ENCODE measurements around the gene PRR7. TPM values are rescaled to one million over a fixed set of nuclear protein-coding genes. Genes with fewer than 3 reads are reported as not detected.
A peak's percentile ranks its signal among the peaks of the same experiment; 100 is the strongest.

The PRR7 gene
- total and polyA plus RNA-seq, 2 of the 4 experiments (the other 2 are of a cell fraction): 1.1 to 10.1 TPM

GRCh38 chr5:177496727-177497291, 50.2 kb downstream of the PRR7 start (continued):
- TF ChIP-seq BHLHE40 (IDR thresholded peaks at IDR 0.05; ENCODE audit: low read depth, low read length) (peak; percentile 2; the same call in 1 of the 2 replicates), MXI1 (IDR thresholded peaks at IDR 0.05; ENCODE audit: borderline replicate concordance, low read depth, low read length) (no peak)

DNA sequence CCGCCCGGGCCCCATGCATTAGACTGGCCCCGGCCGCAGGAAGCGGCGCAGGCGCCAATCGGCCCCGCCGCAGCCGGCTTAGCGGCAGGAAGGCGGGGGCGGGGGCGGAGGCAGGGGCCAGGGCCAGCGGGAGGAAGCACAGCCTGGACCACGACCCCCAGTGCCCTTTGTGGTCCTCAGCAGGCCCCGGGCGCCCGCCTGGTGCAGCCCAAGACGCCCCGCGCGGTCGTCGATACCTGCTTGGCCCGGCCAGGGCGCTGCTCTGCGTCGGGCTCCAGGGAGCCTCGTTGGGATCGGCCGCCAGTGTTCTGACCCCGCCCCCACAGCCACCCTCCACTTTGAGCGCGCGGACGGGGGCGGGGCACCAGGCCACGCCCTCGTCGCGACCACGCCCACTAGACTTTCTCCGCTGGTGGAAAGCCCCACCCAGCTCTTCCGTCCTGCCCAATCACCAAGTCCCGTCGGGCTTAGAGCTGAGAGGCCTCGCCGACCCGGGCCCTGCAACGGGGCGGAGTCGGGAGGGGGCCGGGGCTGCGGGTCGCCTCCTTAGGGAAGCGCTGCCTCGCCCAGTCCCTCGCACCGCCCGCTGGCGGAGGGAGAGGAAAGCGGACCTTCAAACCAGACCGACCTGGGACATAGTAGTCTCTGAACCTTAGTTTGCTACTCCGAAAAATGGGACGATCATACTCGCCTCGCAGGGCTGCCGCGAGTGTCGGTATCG, 50.8 kb downstream of the PRR7 start, which contains the start of gene PDLIM7:
Gene PDLIM7 (minus strand): TSS at position 313 of the 721 bp plus-strand sequence. CDS start 1,092 bp downstream, outside the sequence.
- Histone ChIP-seq H2BK15ac (ENCODE audit: low read depth, low read length) (peak within 1 kb of the TSS; percentile 96; the same call in 1 of the 3 replicates), H2BK120ac (ENCODE audit: low read depth, low read length) (peak within 1 kb of the TSS; percentile 93), H2AFZ (replicated peaks; ENCODE audit: low read length, poor library complexity) (peak within 1 kb of the TSS; percentile 91), H3K79me1 (ENCODE audit: low read depth in 1 of 2, low read length in 2 of 2) (peaks cover 21 to 51% of the 10 kb centered on the region in 2 experiments), H3K4me2 (ENCODE audit: low read depth, low read length) (peak within 1 kb of the TSS; percentile 82), H2AK9ac (replicated peaks; ENCODE audit: low read depth, low read length, poor library complexity) (peak within 1 kb of the TSS; percentile 100), H3K27me3 (ENCODE audit: control insufficient read depth, insufficient read depth, low read length) (no peaks in the 10 kb centered on the region), H2BK20ac (ENCODE audit: low read depth, low read length) (peak within 1 kb of the TSS; percentile 41), H4K20me1 (ENCODE audit: insufficient read depth, low read length) (peaks cover 46% of the 10 kb centered on the region), H3K36me3 (ENCODE audit: control insufficient read depth, insufficient read depth, low read length) (peaks cover 30% of the 10 kb centered on the region), H3K23ac (ENCODE audit: low read depth, low read length) (peak within 1 kb of the TSS; percentile 98), H2BK5ac (ENCODE audit: low read depth, low read length, poor library complexity, severe bottlenecking) (peak within 1 kb of the TSS; percentile 100), H3K18ac (ENCODE audit: low read depth, low read length) (peak within 1 kb of the TSS; percentile 94), H2AK5ac (ENCODE audit: low read depth, low read length) (peak within 1 kb of the TSS; percentile 100), H3K9ac (ENCODE audit: low read depth, low read length) (peak within 1 kb of the TSS; percentile 100), H4K91ac (ENCODE audit: insufficient read depth, low read depth, low read length) (peak within 1 kb of the TSS; percentile 99), H3K56ac (ENCODE audit: extremely low read depth, insufficient read depth, low read length) (peak within 1 kb of the TSS; percentile 92), H4K8ac (ENCODE audit: low read depth in 2 of 2, low read length in 2 of 2) (peak within 1 kb of the TSS; percentile 96 to 97), H3K4me1 (ENCODE audit: control insufficient read depth, insufficient read depth, low read length) (peaks cover 40% of the 10 kb centered on the region), H3K9me3 (ENCODE audit: control insufficient read depth, insufficient read depth, low read length) (no peaks in the 10 kb centered on the region), H3K4ac (ENCODE audit: low read depth, low read length) (peak within 1 kb of the TSS; percentile 100), H3K9me1 (ENCODE audit: insufficient read depth, low read length) (peaks cover 9% of the 10 kb centered on the region), H3K27ac (ENCODE audit: insufficient read depth, low read length) (peak within 1 kb of the TSS; percentile 100), H4K5ac (ENCODE audit: low read depth, low read length) (peak within 1 kb of the TSS; percentile 95), H3K4me3 (ENCODE audit: insufficient read depth, low read depth, low read length) (peak within 1 kb of the TSS; percentile 91), H3K14ac (replicated peaks; ENCODE audit: low read depth, low read length) (peak within 1 kb of the TSS; percentile 99)
- in situ Hi-C loops (cut with MboI; ENCODE audit: low sequenced_read_pairs) (no loop called here), intact Hi-C loops (cut with micrococcal nuclease) (loop anchor here (1.0 to 2.0 kb wide), 2 partner anchors 25 to 41 kb away; partner anchors contain the start of gene DBN1), dilution Hi-C loops (cut with HindIII; ENCODE audit: low sequenced_read_pairs, unreplicated experiment) (no loop called here)
- peak; percentile 57 for ATAC-seq (ENCODE audit: low read depth)
- ChIA-PET CTCF (interaction anchor here (0.7 to 1.0 kb wide), 3 partner anchors 93 to 107 kb away, joined by 3 to 4 read pairs (median 3); partner anchors contain the start of gene PFN3), POLR2A (ENCODE audit: unreplicated experiment) (interaction anchor here (0.6 to 1.3 kb wide), 7 partner anchors 19 to 528 kb away, joined by 3 to 4 read pairs (median 4); partner anchors contain the start of genes DDX41 and GRK6)
- DNase-seq: peak; percentile 97
- 0% methylated on average over 43 of the region's 73 CpGs; no CpG with 5 or more reads in 1 of the 2 experiments for WGBS, 2 experiments (ENCODE audit: extremely low coverage in 2 of 2, insufficient read length in 1 of 2)
- BruUV-seq (replicated peaks): TSS peak; percentile 48
- peak; percentile 78; the same call in 1 of the 2 replicates for TF ChIP-seq MAZ (IDR thresholded peaks at IDR 0.05; ENCODE audit: borderline replicate concordance, low read depth, low read length)
- no peak for TF ChIP-seq RAD21 (IDR thresholded peaks at IDR 0.05; ENCODE audit: low read length)
- TF ChIP-seq POLR2A (IDR thresholded peaks at IDR 0.05; ENCODE audit: low read depth, low read length): peak; percentile 98
- no peak for TF ChIP-seq SMC3 (IDR thresholded peaks at IDR 0.05; ENCODE audit: low read depth, low read length)
- no peak for TF ChIP-seq CEBPB (IDR thresholded peaks at IDR 0.05; ENCODE audit: low read depth, low read length)
- TF ChIP-seq RFX5 (IDR thresholded peaks at IDR 0.05; ENCODE audit: low read depth, low read length): no peak
- TF ChIP-seq BHLHE40 (IDR thresholded peaks at IDR 0.05; ENCODE audit: low read depth, low read length): no peak; the same call in 1 of the 2 replicates
- no peak for TF ChIP-seq CHD1 (IDR thresholded peaks at IDR 0.05; ENCODE audit: low read depth, low read length)
- no peak for TF ChIP-seq FOS (IDR thresholded peaks at IDR 0.05; ENCODE audit: low read depth, low read length)
- peak; percentile 98 for TF ChIP-seq RCOR1 (IDR thresholded peaks at IDR 0.05; ENCODE audit: insufficient replicate concordance, low read length)
- no peak for TF ChIP-seq USF2 (IDR thresholded peaks at IDR 0.05; ENCODE audit: low read depth, low read length)
- TF ChIP-seq NFE2L2 (IDR thresholded peaks at IDR 0.05; ENCODE audit: low read depth, low read length): 0 out of 2 replicates have a peak, but pooled peaks have one; percentile 4
- no peak for TF ChIP-seq MAFK (IDR thresholded peaks at IDR 0.05; ENCODE audit: low read depth, low read length)

Data from IMR-90 (cell line).